A673 (cell line): Measurements from ENCODE around the gene CGNL1. TPM values are rescaled to one million over a fixed set of nuclear protein-coding genes. Genes with fewer than 3 reads are reported as not detected.

Experiments
- BruUV-seq: library from RNA; stranded (reverse); fragments of 400-500 nt; replicated peaks from 2 replicates; lab custom pipeline; 2021; lab: Mats Ljungman, UMichigan
- CTCF ChIA-PET: fragments of 300-600 bp; sonication (Branson Sonifier 250); formaldehyde crosslinking; loops from one replicate; lab custom pipeline; 2022; ENCODE audit warnings: antibody characterized with exemption; lab: Charles Lee
- POLR2A ChIA-PET: fragments of 300-600 bp; sonication (Branson Sonifier 250); formaldehyde crosslinking; loops from one replicate; lab custom pipeline; 2022; ENCODE audit warnings: antibody characterized with exemption; ENCODE audit not compliant: low non-redundant PET; lab: Charles Lee
- DNase-seq: peaks from one replicate; pipeline ENCODE4 v3.0.0-alpha.2; 2015; ENCODE audit warnings: low spot score
- H3K27ac ChIP-seq: fragments of 200-600 bp; sonication (generic); 2 replicates; pipeline ENCODE4 v1.5.1; 2016; ENCODE audit warnings: mixed run types, low read depth, mild to moderate bottlenecking, mixed read lengths, antibody characterized with exemption, low read length; ENCODE audit not compliant: poor library complexity, severe bottlenecking
- H3K27me3 ChIP-seq: fragments of 200-600 bp; sonication (generic); replicated peaks from 2 replicates; pipeline ENCODE4 v1.6.1; 2017; ENCODE audit warnings: mixed run types, low read depth, mild to moderate bottlenecking, mixed read lengths, antibody characterized with exemption, low read length; ENCODE audit not compliant: insufficient read depth, poor library complexity
- H3K36me3 ChIP-seq: fragments of 200-600 bp; sonication (generic); 2 replicates; pipeline ENCODE4 v1.6.1; 2016; ENCODE audit warnings: mixed run types, mild to moderate bottlenecking, mixed read lengths, antibody characterized with exemption, low read length; ENCODE audit not compliant: insufficient read depth, poor library complexity, severe bottlenecking
- H3K4me1 ChIP-seq: fragments of 200-600 bp; sonication (generic); 2 replicates; pipeline ENCODE4 v1.6.1; 2017; ENCODE audit warnings: mixed run types, mild to moderate bottlenecking, mixed read lengths, antibody characterized with exemption, low read length; ENCODE audit not compliant: insufficient read depth, poor library complexity, severe bottlenecking
- H3K4me3 ChIP-seq: fragments of 200-600 bp; sonication (generic); 2 replicates; pipeline ENCODE4 v1.5.1; 2016; ENCODE audit warnings: low read depth, mixed run types, mild to moderate bottlenecking, mixed read lengths, low read length; ENCODE audit not compliant: poor library complexity, severe bottlenecking
- H3K9me3 ChIP-seq: fragments of 200-600 bp; sonication (generic); 2 replicates; pipeline ENCODE4 v1.6.1; 2016; ENCODE audit warnings: mixed run types, low read depth, mild to moderate bottlenecking, mixed read lengths, antibody characterized with exemption, low read length; ENCODE audit not compliant: poor library complexity, severe bottlenecking
- EZH2 ChIP-seq: fragments of 200-600 bp; sonication (generic); IDR thresholded peaks from 2 replicates; pipeline ENCODE4 v1.6.1; 2017; ENCODE audit warnings: borderline replicate concordance, low read depth, mild to moderate bottlenecking, mixed read lengths, antibody characterized with exemption, low read length; ENCODE audit not compliant: poor library complexity, severe bottlenecking
- intact Hi-C: fragments of 100-400 bp; cut with micrococcal nuclease; formaldehyde crosslinking; loops from one replicate; pipeline ENCODE4 v1.10.0; 2022; ENCODE audit not compliant: unreplicated experiment
- total RNA-seq: library from RNA; stranded (reverse); gene quantifications from 2 replicates; pipeline ENCODE4 v1.2.3, GENCODE V29; 2021
- TF ChIP-seq, protein P1 (sequence below): fragments of 300-800, 200-600 bp; sonication (generic); conservative IDR thresholded peaks from 2 replicates; pipeline ENCODE4 v1.5.1; 2017; ENCODE audit warnings: low read depth, mild to moderate bottlenecking, antibody characterized with exemption, low read length, moderate library complexity, mixed read lengths

The CGNL1 gene
- total RNA-seq, 1 experiment from 2014 or later: 0.58 TPM

DNA sequence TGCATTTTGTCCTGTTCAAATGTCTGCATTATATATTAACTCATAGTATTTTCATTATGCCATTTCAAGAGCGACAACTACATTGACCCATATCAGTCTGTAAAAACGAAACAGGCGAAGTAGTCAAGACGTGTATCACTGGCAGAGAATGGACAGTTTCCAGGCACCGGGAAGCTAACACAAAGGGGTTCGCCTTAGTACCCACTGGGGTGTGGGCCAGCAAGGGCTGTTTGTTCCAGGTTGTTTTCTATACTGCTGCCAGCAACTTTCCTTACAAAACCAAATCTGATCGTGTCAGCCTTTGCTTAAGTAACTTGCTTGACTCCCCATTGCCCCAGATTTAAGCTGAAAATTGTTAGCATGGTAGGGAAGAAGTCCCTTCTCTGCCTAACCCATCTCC is 87.1 kb downstream of the CGNL1 start:
- TF ChIP-seq, protein P1, sequence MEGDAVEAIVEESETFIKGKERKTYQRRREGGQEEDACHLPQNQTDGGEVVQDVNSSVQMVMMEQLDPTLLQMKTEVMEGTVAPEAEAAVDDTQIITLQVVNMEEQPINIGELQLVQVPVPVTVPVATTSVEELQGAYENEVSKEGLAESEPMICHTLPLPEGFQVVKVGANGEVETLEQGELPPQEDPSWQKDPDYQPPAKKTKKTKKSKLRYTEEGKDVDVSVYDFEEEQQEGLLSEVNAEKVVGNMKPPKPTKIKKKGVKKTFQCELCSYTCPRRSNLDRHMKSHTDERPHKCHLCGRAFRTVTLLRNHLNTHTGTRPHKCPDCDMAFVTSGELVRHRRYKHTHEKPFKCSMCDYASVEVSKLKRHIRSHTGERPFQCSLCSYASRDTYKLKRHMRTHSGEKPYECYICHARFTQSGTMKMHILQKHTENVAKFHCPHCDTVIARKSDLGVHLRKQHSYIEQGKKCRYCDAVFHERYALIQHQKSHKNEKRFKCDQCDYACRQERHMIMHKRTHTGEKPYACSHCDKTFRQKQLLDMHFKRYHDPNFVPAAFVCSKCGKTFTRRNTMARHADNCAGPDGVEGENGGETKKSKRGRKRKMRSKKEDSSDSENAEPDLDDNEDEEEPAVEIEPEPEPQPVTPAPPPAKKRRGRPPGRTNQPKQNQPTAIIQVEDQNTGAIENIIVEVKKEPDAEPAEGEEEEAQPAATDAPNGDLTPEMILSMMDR: no peak
- TF ChIP-seq EZH2: no peak
- CTCF ChIA-PET: no interaction called here

DNA sequence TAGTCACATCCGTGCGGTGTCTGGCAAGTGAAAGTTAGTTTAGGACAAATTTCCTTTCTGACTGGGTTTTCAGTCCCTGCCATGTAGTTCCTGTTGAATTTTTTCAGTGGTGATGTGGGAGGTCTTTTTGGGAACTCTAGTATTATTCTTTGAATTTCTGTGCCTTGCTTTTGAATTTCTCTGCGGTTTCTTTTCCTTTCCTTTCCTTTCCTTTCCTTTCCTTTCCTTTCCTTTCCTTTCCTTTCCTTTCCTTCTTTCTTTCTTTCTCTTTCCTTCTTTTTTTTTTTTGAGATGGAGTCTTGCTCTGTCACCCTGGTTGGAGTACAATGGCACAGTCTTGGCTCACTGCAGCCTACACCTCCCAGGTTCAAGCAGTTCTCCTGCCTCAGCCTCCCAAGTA is 88.2 kb downstream of the CGNL1 start:
- TF ChIP-seq, protein P1: no peak
- TF ChIP-seq EZH2: no peak
- H3K27me3 ChIP-seq: no peaks in the 10 kb centered on the region
- DNase-seq: no peak
- CTCF ChIA-PET: no interaction called here
- H3K27ac ChIP-seq: no peak overlapping the region
- H3K4me1 ChIP-seq: no peaks in the 10 kb centered on the region
- intact Hi-C loops: loop anchor here (5.0 kb wide), 1 partner anchor 122 kb away; no protein-coding TSS in a partner anchor
- no peaks in the 10 kb centered on the region for H3K36me3 ChIP-seq
- no TSS peak for BruUV-seq
- H3K9me3 ChIP-seq: no peaks in the 10 kb centered on the region
- POLR2A ChIA-PET: no interaction called here
- H3K4me3 ChIP-seq: no peak overlapping the region

More for the DNA sequence above, 87.1 kb downstream of the CGNL1 start:
- H3K4me1 ChIP-seq: peaks cover 8% of the 10 kb centered on the region
- no peaks in the 10 kb centered on the region for H3K27me3 ChIP-seq
- no peaks in the 10 kb centered on the region for H3K36me3 ChIP-seq
- POLR2A ChIA-PET: no interaction called here
- intact Hi-C loops: loop anchor here (5.0 kb wide), 1 partner anchor 121 kb away; no protein-coding TSS in a partner anchor
- no peak overlapping the region for H3K4me3 ChIP-seq
- no TSS peak for BruUV-seq
- DNase-seq: no peak
- no peaks in the 10 kb centered on the region for H3K9me3 ChIP-seq
- no peak overlapping the region for H3K27ac ChIP-seq

DNA sequence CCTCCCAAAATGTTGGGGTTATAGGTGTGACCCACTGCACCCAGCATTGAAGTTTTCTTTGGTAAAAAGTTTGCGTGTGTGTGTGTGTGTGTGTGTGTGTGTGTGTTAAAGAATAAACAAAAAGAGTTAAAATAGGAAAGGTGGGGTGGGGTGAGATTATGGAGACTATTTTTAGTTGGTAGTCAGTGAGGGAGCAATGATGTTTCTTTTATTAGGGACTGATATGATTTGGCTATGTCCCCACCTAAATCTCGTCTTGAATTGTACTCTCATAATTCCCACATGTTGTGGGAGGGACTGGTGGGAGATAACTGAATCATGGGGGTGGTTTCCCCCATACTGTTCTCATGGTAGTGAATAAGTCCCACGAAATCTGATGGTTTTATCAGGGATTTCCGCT is 92.2 kb downstream of the CGNL1 start:
- H3K27me3 ChIP-seq: no peaks in the 10 kb centered on the region
- POLR2A ChIA-PET: no interaction called here
- CTCF ChIA-PET: no interaction called here
- DNase-seq: no peak
- TF ChIP-seq, protein P1: no peak
- no peaks in the 10 kb centered on the region for H3K36me3 ChIP-seq
- no peaks in the 10 kb centered on the region for H3K9me3 ChIP-seq
- H3K4me1 ChIP-seq: no peaks in the 10 kb centered on the region
- BruUV-seq: no TSS peak
- H3K27ac ChIP-seq: no peak overlapping the region
- H3K4me3 ChIP-seq: no peak overlapping the region
- intact Hi-C loops: no loop called here
